HG03565 (cell line): ENCODE data around the gene ARAP1.

ENCODE experiments used
- ATAC-seq: cut with Tn5 transposase; IDR thresholded peaks from one replicate; pipeline ENCODE4 v1.9.1; 2021; ENCODE audit warnings: mild to moderate bottlenecking, moderate library complexity; ENCODE audit not compliant: unreplicated experiment

ARAP1 gene

DNA sequence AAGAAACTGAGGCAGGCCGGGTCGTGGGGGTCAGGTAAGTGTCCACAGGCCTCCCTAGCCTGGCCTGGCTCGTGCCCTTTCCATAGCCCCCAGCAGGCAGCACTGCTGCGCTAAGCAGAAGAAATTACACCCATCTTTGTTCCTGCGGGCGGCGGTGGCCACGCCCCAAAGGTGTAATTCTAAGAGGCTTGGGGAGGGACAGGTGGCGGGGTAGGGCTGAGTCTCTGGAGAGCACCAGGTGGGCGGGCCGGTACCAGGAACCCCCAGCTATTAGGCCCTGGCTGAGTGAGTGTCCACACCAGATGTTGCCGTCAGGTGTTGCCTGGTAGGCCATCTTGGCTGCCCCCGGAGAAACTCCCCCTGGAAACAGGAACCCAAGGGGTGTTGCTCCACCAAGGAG is 12.3 kb upstream of the ARAP1 start:
- ATAC-seq, result no peak

DNA sequence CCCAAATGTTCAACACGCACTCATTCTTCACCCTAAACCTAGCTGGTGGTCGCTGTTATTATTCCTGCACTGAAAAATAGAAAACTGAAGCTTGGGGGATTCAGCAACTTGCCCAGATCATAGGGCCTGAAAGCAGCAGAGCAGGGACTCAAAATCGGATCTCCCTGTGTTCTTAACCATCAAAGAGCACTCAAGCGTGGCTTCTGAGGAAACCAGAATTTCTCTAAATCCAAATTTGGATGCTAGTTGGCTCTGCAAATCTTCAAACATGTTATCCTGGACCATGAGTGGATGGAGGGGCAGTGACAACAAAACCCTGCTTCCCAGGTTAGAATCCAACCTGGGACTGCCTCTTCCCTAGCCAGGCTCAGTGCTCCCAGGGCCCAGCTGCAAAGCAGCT is 11.6 kb upstream of the ARAP1 start:
- ATAC-seq, result no peak

DNA sequence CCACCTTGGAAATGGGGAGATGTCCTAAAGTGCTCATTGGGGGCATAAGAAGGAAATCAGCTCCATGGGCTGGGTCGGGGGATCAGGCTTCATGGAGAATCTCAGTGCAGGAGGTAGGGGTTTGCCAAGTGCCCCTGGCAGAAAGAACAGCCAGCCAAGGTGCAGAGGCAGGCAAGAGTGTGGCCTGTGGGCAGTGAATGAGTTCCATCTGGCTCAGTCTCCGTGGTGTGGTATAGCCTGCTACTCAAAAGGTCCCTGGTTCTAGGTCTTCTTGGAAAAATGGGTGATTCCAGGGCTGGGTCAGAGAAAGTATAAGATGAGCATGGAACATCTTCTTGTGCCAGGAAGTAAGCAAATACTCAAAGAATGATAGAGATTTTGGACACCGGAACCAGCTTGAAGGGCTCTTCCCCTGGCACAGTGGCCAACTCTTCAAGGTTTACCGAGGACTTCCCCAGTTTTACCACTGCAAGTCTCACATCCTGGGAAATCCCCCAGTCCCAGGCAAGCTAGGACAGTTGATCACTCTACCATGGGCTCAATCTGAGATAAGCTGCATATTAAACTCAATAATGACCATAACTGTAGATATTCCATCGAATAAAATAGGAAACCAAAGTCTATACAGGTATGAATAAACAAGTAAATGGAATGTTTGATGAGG is 10.6 kb upstream of the ARAP1 start:
- ATAC-seq, result no peak

DNA sequence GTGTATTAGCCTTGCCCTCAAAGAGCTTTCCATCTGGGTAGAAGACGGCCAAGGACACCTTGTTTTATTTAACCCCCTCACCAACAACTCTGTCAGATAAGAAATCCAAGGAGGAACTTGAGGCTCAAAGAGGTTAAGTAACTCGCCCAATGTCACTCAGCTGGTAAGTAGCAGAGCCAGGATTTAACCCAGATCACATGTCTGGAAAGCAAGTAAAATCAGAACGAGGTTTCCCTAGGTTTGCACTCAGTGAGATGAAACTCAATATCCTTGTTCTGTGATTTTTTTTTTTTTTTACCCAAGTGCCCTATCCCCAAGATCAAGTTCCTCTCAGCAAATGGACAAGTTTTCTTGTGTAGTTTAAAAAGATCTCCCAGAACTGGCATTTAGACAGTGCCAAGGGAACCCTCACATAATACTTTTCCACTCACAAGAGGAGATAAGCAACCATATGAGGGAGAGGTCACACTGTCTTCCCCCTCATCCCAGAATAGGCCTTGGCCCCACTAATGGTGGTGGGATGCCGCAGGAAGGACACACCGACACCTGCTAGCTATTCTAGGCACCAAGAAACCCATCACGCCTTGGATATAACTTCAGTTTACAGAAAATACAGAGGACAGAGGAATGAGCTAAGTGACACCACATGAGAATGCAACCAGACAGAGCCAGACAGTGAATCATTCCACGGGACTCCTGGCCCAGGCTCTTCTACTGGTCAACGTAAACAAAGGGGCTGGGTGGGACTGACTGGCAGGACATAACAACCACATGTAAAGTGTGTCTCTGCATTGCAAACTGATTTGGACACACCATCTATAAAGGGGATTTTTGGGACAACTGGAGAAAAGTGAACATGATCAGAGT is 8.6 kb upstream of the ARAP1 start:
- no peak for ATAC-seq

DNA sequence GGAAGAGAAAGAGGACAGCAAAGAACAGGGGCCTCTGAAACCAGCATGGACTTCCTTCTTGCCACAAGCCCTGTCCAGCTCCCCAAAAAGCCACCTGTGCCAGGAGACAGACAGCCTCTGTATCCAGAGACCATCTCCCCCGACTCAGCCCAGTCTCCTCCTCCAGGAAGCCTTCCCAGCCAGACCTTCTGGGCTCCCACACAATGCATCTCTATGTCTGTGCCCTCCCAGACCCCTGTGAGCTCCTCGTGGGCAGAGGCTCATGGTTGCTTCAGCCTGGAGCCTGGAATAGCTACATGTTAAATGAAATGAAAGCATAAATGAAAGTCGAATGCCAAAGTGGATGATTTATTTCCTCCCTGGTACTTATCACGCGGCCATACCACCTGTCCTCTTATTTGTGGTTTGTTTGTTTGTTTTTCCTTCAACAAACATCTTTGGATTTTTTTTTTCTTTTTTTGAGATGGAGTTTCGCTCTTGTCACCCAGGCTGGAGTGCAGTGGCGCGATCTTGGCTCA is 7.3 kb upstream of the ARAP1 start:
- ATAC-seq, result no peak

DNA sequence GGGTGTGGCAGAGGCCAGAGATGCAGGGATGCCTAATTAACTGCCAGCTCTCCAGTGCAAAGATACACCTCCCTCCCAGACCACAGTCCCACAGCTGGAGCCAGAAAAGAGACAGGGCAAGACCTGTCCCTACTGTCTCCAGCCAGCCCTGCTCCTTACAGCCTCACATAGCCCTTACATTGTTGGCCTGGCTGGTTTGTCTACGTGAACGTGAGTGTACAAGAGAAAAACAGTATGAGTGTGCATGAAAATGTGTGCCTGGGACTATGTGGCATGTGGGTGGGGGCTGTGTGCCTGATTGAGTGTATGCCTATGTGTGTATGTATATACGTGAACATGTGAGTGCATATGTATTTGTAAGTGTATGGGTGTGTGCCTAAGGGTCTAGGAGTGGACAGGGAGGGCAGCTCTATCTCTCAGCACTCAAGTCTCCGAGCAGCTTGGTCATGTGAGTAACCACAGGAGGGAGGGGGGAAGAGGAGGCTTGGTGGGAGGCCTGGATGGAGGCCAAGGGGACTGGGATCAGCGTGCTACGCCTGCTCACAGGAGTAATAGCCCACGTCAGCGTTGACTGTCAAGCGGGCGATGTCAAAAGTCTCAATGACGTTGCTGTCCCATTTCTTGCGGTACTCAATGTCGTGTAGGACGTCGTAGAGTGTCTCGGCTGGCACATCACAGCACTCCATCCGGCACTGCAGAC is 6.6 kb upstream of the ARAP1 start:
- ATAC-seq, result no peak

DNA sequence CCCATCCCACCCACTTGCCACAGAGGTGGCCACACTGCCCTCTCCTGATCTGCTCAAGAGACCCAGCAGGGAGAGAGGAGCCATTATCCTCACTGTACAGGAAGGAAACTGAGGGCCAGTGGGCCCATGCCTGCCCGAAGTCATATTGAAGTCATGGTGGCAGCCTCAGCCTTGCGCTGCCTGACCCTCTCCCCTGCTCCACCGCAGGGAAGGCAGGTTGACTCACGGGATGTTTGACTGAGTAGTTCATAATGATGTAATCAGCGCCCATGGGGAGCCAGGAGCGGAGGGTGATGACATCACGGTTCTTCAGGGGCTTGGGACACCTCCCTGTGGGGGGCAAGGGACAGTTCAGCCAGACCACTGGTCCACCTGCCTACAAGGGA is 6.1 kb upstream of the ARAP1 start:
- no peak for ATAC-seq

DNA sequence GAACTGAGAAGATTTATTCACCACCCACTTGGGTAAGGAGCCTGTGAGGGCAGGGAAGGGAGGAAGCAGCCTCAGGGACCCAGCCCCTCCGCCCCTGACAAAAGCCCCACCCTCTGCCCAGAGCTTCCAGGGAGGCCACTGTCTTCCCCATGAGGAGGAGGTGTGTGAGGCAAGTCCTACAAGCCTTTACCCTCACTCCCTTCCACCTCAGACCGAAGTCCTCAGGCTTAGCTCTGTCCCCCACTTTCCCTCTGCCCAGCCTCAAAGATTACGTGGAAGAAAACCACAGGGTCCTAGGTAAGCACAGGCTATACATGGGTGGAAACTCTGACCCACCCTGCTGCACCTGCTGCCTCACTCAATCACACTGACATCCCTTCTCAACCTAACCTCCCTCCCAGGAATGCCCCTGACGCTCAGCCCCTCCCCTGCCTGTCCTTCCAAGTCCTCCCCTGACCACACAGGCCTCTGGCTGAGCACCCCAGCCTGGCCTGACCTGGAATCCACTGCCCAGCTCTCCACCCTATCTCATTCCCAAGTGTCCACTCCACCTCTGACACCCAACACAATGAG is 3.6 kb upstream of the ARAP1 start:
- no peak for ATAC-seq

DNA sequence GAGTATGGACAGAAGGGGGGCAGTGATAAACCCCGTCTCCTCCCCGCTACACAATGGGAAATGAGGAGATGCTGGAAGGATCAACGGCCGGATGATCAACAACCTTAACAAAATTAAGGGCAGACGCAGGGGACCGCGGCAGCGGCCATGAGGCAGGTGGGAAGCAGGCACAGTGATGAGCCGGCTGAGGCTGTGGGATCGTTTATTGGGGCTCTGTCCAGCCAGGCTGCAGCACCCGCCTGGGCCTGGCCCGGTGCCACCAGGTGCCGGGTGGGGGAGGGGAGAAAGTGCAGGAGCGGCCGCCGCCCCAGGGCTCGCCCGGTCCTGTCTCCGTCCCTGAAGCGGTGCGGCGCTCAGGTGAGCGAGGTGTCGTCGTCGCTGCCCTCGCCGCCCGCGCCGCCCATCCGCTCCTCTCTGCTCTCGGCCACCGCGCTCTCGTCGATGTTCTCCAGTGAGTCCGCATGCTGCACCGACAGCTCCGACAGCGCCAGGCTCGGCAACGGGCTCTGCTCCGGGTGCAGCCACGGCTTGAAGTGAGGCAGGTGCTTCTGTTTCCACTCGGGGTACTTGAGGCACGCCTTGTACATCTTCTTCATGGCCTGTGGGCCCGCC is 2.4 kb upstream of the ARAP1 start:
- no peak for ATAC-seq

DNA sequence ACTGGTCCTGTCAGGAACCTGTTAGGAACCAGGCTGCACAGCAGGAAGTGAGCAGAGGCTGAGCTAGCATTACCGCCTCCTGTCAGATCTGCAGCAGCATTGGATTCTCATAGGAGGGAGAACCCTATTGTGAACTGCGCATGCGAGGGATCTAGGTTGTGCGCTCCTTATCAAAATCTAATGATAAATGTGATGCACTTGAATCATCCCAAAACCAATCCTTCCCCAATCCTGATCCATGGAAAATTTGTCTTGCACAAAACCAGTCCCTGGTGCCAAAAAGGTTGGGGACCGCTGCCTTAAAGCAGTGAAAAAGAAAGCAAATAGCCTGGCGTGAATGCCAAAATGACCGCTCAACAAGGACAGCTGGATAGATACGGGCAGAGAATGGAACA is 1.9 kb upstream of the ARAP1 start:
- no peak for ATAC-seq

DNA sequence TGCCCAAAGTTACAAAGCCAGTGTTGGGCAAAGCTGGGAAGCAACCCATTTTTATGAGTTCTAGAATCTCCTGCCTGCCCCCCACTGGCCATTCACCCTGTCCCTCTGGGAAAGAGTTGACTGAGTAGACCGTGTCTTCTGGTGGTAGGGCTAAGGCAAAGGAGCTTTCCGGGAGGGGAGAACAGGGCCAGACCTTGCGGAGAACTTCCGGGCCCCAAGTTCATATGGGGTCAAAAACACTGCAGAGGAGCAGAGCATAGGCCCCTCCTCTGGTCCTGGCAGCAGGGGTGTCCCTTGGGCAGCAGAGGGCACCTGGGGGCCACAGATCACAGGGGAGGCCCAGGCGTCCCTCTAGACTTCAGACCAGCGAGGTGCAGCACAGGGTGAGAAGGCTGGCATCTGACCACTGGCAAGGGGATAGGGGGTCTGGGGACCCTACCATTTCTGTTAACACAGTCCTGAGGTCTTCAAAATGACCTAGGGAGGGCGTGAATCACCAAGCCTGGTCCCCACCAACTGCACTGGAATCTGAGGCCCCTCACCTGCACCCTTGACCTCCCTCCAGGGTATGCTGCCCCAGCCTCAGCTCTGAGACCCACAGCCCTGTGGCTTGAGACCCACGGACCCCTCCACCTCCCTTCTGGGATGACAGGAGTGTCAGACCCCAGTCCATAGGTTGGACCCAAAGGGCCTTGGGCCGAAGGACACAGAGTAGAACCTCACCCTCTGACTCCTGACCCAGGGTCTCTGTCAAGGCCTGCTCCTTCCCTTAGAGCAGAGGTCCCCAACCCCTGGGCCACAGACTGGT is 1.3 kb upstream of the ARAP1 start:
- ATAC-seq, result no peak

DNA sequence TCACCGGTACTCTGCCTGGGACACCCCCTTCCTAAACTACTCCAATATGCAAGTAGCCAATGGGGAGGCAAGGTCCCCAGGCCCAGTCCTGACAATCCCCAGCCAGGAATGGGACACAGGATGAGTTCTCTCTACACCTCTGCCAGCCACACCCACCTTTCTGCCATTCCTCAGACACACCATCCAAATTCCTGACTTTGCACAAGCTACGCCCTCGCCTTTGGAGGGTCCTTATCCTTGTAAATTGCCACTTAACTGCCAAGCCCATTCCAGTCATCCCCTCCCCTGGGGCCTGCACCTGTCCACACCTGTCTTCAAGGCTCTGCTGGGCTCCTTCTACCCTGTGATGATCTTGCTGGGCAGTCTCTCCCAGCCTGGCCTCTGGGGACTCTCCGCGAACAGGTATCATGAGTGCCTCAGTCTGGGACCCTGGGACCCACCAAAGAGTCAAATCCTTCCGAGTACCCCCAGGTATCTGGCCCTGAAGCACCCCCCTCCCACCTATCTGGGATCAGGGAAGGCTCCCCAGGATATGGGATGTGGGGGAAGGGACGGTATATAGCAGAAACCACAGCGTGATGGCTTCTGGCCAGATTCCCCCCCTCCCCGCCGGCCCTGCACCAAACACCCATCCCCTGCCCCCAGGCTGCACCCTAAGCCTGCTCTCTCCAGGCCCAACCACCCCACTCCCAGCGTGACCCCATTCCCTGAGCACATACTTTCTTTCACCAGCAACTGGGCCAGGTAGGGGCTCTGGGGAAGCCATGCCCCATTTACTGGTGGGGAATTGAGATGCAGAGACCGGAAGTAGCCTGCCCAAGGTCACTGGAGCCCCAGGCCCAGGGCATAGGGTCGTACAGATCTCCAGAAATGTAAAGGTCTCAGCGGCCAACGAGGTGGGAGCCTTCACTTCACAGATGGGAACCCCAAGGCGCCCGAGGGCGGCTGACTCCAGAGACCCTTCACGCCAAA is 806 bp downstream of the ARAP1 start:
- ATAC-seq, result no peak

DNA sequence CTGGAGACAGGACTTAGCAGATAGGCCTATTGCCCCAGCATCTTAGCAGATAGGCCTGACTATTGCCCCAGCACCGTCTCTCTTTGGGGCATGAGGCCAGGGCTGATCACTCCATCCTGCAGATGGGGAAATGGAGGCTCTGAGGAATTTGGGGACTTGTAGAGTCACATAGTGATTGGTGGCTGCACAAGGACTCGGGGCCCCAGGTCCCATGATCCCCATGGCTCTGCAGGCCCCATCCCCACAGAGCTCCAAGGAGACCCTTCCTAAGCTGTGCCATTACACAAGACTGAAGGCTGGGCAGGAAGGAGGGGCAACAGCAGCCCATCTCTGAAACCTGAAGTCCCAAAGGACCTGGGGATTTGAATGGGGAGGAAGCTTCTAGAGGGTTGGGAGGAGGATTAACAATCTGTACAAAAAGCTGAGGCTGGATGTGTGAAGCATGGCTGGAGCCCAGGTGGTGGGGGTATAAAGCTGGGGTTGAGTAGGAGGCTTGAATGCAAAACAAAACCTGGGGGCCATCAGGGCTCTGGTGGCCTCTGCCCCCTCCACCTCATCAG is 1.6 kb downstream of the ARAP1 start:
- ATAC-seq, result no peak

DNA sequence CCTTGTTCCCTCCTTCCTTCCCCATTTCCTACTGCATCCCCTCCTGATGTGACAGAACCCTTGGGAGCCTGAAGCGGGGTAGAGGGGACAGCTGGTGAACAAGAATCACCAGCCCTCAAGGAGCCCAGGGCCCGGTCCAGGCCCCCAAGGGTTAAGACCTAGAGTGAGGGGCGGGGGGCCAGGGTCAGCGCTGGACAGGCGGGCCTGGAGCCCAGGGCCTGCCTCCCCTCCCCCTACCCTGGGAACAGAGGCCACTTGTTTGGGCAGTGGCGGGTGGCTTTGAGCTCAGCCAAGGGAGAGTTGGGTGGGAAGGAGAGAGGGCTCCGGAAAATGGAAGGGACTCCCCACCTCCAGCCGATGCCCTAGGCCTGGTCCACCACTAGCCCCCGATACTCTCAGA is 2.1 kb downstream of the ARAP1 start:
- no peak for ATAC-seq

DNA sequence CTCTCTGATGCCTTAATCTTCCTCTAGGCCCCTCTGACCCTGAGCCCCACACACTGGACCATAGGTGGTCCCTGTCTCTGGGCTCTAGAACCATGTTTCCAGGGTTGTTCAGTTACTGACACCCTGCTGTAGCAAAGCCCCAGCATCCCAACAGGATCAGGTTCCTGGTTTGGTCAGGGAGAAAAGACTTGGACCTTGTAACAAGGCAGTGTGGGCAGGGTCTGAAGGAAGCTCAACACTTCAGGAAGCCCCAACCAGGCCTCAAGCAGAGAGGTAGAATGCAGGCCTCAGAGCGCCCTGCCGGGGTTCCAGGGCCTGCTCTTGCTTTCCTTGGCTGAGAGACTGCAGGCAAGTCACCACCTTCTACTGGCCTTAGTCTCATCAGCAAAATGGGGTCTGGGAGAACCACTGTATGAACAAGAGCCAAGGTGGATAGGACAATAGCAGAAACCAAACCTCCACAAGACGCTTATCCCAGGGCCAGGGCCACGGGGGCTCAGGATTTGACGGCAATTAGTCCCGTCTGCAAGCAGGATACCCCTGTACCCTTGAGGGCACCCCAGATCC is 4.8 kb downstream of the ARAP1 start:
- no peak for ATAC-seq

DNA sequence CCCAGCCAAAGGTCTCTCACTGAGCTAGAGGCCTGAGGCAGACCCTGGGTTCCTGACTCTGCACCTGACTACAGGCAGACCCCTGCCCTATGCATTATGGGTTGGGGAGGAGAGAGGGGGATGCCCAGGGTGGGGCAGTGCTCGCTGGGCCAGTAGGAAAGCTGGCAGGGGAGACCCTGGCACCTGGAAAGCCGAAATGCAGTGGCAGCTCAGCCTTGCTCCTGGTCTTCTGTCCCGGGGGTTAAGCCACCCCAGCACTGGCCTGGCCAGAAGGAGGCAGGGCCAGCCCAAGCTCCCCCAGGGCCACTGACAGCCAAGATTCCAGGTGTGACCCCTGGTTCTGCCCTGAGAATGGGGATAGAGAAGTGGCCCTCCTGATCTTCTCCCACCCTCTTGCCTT is 5.4 kb downstream of the ARAP1 start:
- ATAC-seq, result no peak

DNA sequence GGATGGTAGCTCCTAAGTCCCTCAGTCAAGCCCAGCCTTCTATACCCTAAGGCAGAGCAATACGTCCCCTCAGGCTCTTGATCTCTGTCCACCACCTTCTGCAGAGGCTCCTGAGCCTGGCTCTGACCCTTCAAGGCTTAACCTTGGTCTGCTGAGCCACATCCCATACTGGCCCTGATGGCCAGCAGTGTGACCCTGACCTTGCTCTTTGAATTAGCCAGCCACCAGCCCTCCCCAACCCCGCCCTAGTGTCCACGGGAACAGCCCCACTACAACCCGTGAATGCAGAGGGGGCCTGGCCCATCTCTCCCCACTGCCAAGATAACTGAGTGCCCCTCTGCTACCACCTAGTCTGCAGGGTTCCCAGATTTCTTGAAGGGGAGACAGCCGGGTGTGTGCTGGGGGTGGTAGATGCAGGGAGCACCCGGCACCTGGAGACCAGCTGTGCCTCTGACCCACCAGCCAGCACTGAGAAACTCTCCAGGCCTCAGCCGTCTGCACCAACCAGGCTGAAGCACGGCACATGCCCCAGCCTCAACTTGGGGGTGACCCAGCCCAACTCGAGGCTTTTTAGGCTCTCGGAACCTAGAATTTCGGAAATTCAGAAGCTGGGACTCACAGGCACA is 6.2 kb downstream of the ARAP1 start:
- no peak for ATAC-seq

DNA sequence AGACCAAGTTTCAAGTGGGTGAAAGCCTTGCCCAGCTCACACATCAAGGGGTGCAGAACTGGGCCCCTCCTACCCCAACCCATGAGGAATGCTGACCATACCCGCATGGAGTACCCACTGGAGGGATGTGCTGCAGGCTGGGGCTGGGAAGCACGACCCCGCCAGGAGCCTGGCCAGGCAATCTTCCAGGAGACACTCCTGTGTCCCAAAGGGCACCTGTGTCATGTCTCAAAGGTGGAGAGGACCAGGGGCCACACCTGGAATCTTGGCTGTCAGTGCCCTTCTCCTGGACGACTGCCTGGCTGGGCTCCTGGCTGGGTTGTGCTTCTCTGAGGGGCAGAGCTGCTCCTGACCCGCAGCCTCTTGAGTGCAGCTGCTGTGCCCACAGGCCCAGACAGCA is 6.7 kb downstream of the ARAP1 start:
- ATAC-seq, result no peak
